Brain microvascular endothelial cell (primary cell): Measurements from ENCODE around the gene EIF4A3.

Source experiments
- DNase-seq: peaks from one replicate; pipeline ENCODE4 v3.0.0-alpha.2; 2020
- H3K27ac ChIP-seq: fragments of 250-450 bp; sonication (Bioruptor Pico); 2 replicates; pipeline ENCODE4 v1.5.1; 2020; ENCODE audit warnings: mild to moderate bottlenecking, moderate library complexity
- H3K27me3 ChIP-seq: fragments of 250-450 bp; sonication (Bioruptor Pico); replicated peaks from 2 replicates; pipeline ENCODE4 v1.5.1; 2020; ENCODE audit warnings: mild to moderate bottlenecking
- H3K36me3 ChIP-seq: fragments of 250-450 bp; sonication (Bioruptor Pico); replicated peaks from 2 replicates; pipeline ENCODE4 v1.5.1; 2020; ENCODE audit warnings: mild to moderate bottlenecking
- H3K4me3 ChIP-seq: 2 replicates; pipeline ENCODE4 v1.5.1; 2011; ENCODE audit warnings: low read depth, mild to moderate bottlenecking, control low read depth, low read length, moderate library complexity
- CTCF ChIP-seq: IDR thresholded peaks from 2 replicates; pipeline ENCODE4 v1.5.1; 2011; ENCODE audit warnings: low read depth, mild to moderate bottlenecking, moderate library complexity, low read length, control low read depth, inconsistent platforms; ENCODE audit errors: missing control alignments
- in situ Hi-C: cut with HindIII; loops from 2 replicates; pipeline ENCODE4 v1.10.0; 2017; ENCODE audit warnings: low sequenced_read_pairs, low pct_ligation_motif_present

The EIF4A3 gene

GRCh38 chr17:80177986-80178595 is 31.2 kb upstream of the EIF4A3 start:
- H3K36me3 ChIP-seq, result no peaks in the 10 kb centered on the region
- TF ChIP-seq CTCF, result no peak
- peaks cover 4% of the 10 kb centered on the region for H3K27me3 ChIP-seq
- H3K4me3 ChIP-seq, result no peak overlapping the region
- peak; percentile 10 for DNase-seq
- in situ Hi-C loops, result no loop called here
- no peak overlapping the region for H3K27ac ChIP-seq

- in situ Hi-C loops, result no loop called here
- no peak for DNase-seq
- TF ChIP-seq CTCF, result no peak
- Histone ChIP-seq H3K27ac (no peak overlapping the region), H3K27me3 (peaks cover 4% of the 10 kb centered on the region), H3K36me3 (no peaks in the 10 kb centered on the region), H3K4me3 (no peak overlapping the region)
These were observed 29.8 kb upstream of the EIF4A3 start for GRCh38 chr17:80176757-80177156.

- no peak for DNase-seq
- Histone ChIP-seq H3K27ac (no peak overlapping the region), H3K27me3 (peaks cover 4% of the 10 kb centered on the region), H3K36me3 (no peaks in the 10 kb centered on the region), H3K4me3 (no peak overlapping the region)
- in situ Hi-C loops, result no loop called here
- no peak for TF ChIP-seq CTCF
These were observed 27.0 kb upstream of the EIF4A3 start for GRCh38 chr17:80173916-80174315.

GRCh38 chr17:80173126-80173525 is 26.2 kb upstream of the EIF4A3 start:
- Histone ChIP-seq H3K36me3 (no peaks in the 10 kb centered on the region), H3K27me3 (peaks cover 4% of the 10 kb centered on the region), H3K4me3 (no peak overlapping the region), H3K27ac (no peak overlapping the region)
- in situ Hi-C loops, result no loop called here
- TF ChIP-seq CTCF, result no peak
- no peak for DNase-seq

GRCh38 chr17:80171681-80172080 is 24.8 kb upstream of the EIF4A3 start:
- in situ Hi-C loops, result no loop called here

More at GRCh38 chr17:80171681-80172080, 24.8 kb upstream of the EIF4A3 start:
- Histone ChIP-seq H3K4me3 (no peak overlapping the region), H3K36me3 (no peaks in the 10 kb centered on the region), H3K27ac (no peak overlapping the region), H3K27me3 (peaks cover 4% of the 10 kb centered on the region)
- no peak for DNase-seq
- no peak for TF ChIP-seq CTCF
